DOHH2 (cell line): ENCODE measurements around the gene ASF1A.

ENCODE experiments used
- H3F3A ChIP-seq: fragments of 200-600 bp; sonication (generic), shearing (Covaris generic); 2 replicates; pipeline ENCODE4 v1.6.0; 2016; ENCODE audit warnings: antibody characterized with exemption, mild to moderate bottlenecking; ENCODE audit not compliant: control insufficient read depth, insufficient read depth
- H3K27ac ChIP-seq: fragments of 200-600 bp; sonication (generic); 2 replicates; pipeline ENCODE4 v1.5.1; 2014; ENCODE audit warnings: low read depth, mild to moderate bottlenecking, low read length, moderate library complexity
- H3K27me3 ChIP-seq: fragments of 200-600 bp; sonication (generic); 2 replicates; pipeline ENCODE4 v1.6.1; 2014; ENCODE audit warnings: mild to moderate bottlenecking, low read length, mixed read lengths; ENCODE audit not compliant: control insufficient read depth
- H3K36me3 ChIP-seq: fragments of 200-600 bp; sonication (generic); 2 replicates; pipeline ENCODE4 v1.6.1; 2014; ENCODE audit warnings: mild to moderate bottlenecking, low read length, moderate library complexity, mixed read lengths; ENCODE audit not compliant: control insufficient read depth
- H3K4me1 ChIP-seq: fragments of 200-600 bp; sonication (generic); 2 replicates; pipeline ENCODE4 v1.6.1; 2014; ENCODE audit warnings: mild to moderate bottlenecking, low read length, mixed read lengths; ENCODE audit not compliant: control insufficient read depth
- H3K4me2 ChIP-seq: fragments of 200-600 bp; sonication (generic); 2 replicates; pipeline ENCODE4 v1.6.0; 2014; ENCODE audit warnings: mild to moderate bottlenecking, low read length, moderate library complexity
- H3K4me3 ChIP-seq: fragments of 200-600 bp; sonication (generic); 2 replicates; pipeline ENCODE4 v1.5.1; 2014; ENCODE audit warnings: mild to moderate bottlenecking, low read length, mixed read lengths
- H3K79me2 ChIP-seq: fragments of 200-600 bp; sonication (generic); 2 replicates; pipeline ENCODE4 v1.6.1; 2014; ENCODE audit warnings: mild to moderate bottlenecking, low read length, mixed read lengths; ENCODE audit not compliant: control insufficient read depth
- H3K9me2 ChIP-seq: fragments of 200-600 bp; sonication (generic); replicated peaks from 2 replicates; pipeline ENCODE4 v1.6.1; 2014; ENCODE audit warnings: mild to moderate bottlenecking, low read length, mixed read lengths; ENCODE audit not compliant: control insufficient read depth
- H3K9me3 ChIP-seq: fragments of 200-600 bp; sonication (generic); 2 replicates; pipeline ENCODE4 v1.6.1; 2014; ENCODE audit warnings: antibody characterized with exemption, low read length, mixed read lengths; ENCODE audit not compliant: control insufficient read depth, insufficient read depth
- H4K20me1 ChIP-seq: fragments of 200-600 bp; sonication (generic); 2 replicates; pipeline ENCODE4 v1.6.0; 2014; ENCODE audit warnings: low read depth, mild to moderate bottlenecking, antibody characterized with exemption, low read length, moderate library complexity; ENCODE audit not compliant: control insufficient read depth, insufficient read depth
- EZH2phosphoT487 ChIP-seq: fragments of 200-600 bp; sonication (generic); IDR thresholded peaks from 2 replicates; pipeline ENCODE4 v1.6.1; 2017; ENCODE audit warnings: borderline replicate concordance, mild to moderate bottlenecking, antibody characterized with exemption, low read length, moderate library complexity, mixed read lengths
- TF ChIP-seq, protein P1 (sequence below): fragments of 200-600 bp; sonication (generic); IDR thresholded peaks from one replicate; pipeline ENCODE4 v1.5.1; 2014; ENCODE audit warnings: antibody characterized with exemption, mild to moderate bottlenecking, low read depth, low read length; ENCODE audit not compliant: poor library complexity, severe bottlenecking

The ASF1A gene

DNA sequence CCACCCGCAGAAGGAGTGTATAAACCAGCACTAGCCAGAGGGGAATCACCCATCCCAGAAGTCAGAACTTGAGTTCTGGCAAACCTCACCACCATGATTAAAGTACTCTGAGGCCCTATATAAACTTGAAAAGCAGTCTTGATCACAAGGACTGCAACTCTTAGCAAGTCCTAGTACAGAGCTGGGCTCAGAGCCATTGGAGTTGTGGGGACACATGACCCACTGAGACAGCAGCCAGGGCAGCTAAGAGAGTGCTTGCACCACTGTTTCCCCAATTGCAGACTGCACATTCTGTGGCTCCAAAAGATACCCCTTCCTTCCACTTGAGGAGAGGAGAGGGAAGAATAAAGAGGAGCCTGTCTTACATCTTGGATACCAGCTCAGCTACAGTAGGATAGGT lies 45.7 kb downstream of the ASF1A start:
- no peak for TF ChIP-seq EZH2phosphoT487
- TF ChIP-seq, protein P1, sequence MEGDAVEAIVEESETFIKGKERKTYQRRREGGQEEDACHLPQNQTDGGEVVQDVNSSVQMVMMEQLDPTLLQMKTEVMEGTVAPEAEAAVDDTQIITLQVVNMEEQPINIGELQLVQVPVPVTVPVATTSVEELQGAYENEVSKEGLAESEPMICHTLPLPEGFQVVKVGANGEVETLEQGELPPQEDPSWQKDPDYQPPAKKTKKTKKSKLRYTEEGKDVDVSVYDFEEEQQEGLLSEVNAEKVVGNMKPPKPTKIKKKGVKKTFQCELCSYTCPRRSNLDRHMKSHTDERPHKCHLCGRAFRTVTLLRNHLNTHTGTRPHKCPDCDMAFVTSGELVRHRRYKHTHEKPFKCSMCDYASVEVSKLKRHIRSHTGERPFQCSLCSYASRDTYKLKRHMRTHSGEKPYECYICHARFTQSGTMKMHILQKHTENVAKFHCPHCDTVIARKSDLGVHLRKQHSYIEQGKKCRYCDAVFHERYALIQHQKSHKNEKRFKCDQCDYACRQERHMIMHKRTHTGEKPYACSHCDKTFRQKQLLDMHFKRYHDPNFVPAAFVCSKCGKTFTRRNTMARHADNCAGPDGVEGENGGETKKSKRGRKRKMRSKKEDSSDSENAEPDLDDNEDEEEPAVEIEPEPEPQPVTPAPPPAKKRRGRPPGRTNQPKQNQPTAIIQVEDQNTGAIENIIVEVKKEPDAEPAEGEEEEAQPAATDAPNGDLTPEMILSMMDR = no peak
- H3K36me3 ChIP-seq = no peaks in the 10 kb centered on the region
- H3K27me3 ChIP-seq = no peaks in the 10 kb centered on the region
- H4K20me1 ChIP-seq = no peaks in the 10 kb centered on the region
- no peak overlapping the region for H3K27ac ChIP-seq
- H3F3A ChIP-seq = 0 out of 2 replicates have a peak, but pooled peaks cover 5% of the 10 kb centered on the region
- no peak overlapping the region for H3K4me3 ChIP-seq
- peaks cover 28% of the 10 kb centered on the region for H3K79me2 ChIP-seq
- no peaks in the 10 kb centered on the region for H3K9me2 ChIP-seq
- peaks cover 16% of the 10 kb centered on the region for H3K4me1 ChIP-seq
- H3K9me3 ChIP-seq = peaks cover 2% of the 10 kb centered on the region; the same call in 1 of the 2 replicates
- no peak overlapping the region for H3K4me2 ChIP-seq

DNA sequence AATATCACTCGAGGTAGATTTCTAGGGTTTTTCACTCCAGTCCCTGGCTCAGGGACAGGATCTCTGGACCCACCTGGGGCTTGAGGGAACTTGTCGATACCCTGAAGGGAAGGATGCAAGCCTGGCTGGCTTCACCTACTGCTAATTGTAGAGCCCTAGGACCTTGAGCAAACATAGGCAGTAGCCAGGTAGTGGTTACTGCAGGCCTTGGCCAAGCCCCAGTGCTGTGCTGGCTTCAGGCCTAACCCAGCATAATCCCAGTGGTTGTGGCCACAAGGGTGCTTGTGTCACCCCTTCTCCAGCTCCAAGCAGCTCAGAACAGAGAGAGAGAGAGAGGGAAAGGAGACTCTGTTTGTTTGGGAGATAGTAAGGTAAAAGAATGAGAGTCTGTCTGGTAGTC lies 46.8 kb downstream of the ASF1A start:
- H3F3A ChIP-seq = 0 out of 2 replicates have a peak, but pooled peaks cover under 1% of the 10 kb centered on the region
- peaks cover 12% of the 10 kb centered on the region for H3K4me1 ChIP-seq
- no peaks in the 10 kb centered on the region for H4K20me1 ChIP-seq
- H3K79me2 ChIP-seq = peaks cover 22% of the 10 kb centered on the region
- H3K4me3 ChIP-seq = no peak overlapping the region
- H3K9me2 ChIP-seq = no peaks in the 10 kb centered on the region
- H3K36me3 ChIP-seq = no peaks in the 10 kb centered on the region
- H3K27ac ChIP-seq = no peak overlapping the region
- TF ChIP-seq EZH2phosphoT487 = no peak
- TF ChIP-seq, protein P1 = no peak
- peaks cover 2% of the 10 kb centered on the region; the same call in 1 of the 2 replicates for H3K9me3 ChIP-seq
- no peak overlapping the region for H3K4me2 ChIP-seq
- no peaks in the 10 kb centered on the region for H3K27me3 ChIP-seq

- Histone ChIP-seq H3K27ac (no peak overlapping the region), H3K4me2 (no peak overlapping the region), H3K36me3 (no peaks in the 10 kb centered on the region), H3K79me2 (no peaks in the 10 kb centered on the region), H3K4me1 (peaks cover 3% of the 10 kb centered on the region; the same call in 1 of the 2 replicates), H3K9me3 (no peaks in the 10 kb centered on the region), H3K4me3 (no peak overlapping the region), H3K27me3 (no peaks in the 10 kb centered on the region), H3K9me2 (no peaks in the 10 kb centered on the region), H3F3A (no peaks in the 10 kb centered on the region), H4K20me1 (no peaks in the 10 kb centered on the region)
- no peak for TF ChIP-seq EZH2phosphoT487
- TF ChIP-seq, protein P1 = no peak
Observed at GRCh38 chr6:118945217-118945616, 51.3 kb downstream of the ASF1A start.
